NCI-H1417 (cell line): Measurements from ENCODE around the gene CNR2.
"Not testable (repeated sequence)": the region's sequence is repeated elsewhere in the genome, so short reads cannot be mapped to it uniquely, and the experiment has no call there.

Experiments used
- DNase-seq, 3 experiments: peaks; one replicate each; lab custom pipeline; 2025; lab: John Stamatoyannopoulos, UW

Gene CNR2

DNA sequence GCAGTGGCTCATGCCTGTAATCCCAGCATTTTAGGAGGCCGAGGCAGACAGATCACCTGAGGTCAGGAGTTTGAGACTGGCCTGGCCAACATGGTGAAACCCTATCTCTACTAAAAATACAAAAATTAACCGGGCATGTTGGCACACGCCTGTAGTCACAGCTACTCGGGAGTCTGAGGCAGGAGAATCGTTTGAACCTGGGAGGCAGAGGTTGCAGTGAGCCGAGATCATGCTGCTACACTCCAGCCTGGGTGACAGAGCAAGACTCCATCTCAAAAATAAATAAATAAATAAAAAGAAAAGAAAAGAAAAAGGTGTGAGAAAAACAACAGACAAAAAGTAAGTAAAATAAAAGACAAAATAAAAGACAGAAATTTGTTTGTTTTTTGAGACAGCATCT, 79.0 kb downstream of the CNR2 start:
- DNase-seq = not testable (repeated sequence)

DNA sequence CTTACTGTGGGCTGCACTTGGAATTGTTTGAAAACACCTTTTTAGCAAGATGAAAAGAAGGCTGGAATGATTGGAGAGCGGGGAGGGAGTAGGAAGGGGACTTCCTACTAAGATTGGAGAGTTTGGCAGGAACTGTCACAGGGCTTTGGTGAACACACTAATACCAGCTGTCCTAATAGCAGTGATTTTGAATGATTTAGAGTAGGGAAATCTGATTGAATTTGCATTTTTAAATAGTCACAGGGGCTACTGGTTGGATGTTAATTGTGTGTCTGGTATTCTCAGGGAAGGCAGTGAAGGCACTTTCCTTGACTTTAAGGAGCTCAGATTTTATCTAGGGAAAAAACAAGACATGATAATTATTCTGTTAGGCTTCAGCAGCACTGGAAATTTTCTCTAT, 85.4 kb downstream of the CNR2 start:
- DNase-seq = no peak

DNA sequence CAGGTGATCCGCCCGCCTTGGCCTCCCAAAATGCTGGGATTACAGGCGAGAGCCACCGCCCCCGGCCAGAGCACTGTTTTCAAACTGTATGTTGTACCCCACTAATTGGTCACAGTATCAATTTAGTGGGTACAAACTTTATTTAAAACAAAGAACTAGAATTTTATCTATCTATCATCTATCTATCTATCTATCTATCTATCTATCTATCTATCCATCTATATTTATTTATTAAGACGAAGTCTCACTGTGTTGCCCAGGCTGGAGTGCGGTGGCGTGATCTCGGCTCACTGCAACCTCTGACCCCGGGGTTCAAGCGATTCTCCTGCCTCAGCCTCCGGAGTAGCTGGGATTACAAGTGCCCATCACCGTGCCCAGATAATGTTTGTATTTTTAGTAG, 86.6 kb downstream of the CNR2 start:
- DNase-seq = not testable (repeated sequence)

DNA sequence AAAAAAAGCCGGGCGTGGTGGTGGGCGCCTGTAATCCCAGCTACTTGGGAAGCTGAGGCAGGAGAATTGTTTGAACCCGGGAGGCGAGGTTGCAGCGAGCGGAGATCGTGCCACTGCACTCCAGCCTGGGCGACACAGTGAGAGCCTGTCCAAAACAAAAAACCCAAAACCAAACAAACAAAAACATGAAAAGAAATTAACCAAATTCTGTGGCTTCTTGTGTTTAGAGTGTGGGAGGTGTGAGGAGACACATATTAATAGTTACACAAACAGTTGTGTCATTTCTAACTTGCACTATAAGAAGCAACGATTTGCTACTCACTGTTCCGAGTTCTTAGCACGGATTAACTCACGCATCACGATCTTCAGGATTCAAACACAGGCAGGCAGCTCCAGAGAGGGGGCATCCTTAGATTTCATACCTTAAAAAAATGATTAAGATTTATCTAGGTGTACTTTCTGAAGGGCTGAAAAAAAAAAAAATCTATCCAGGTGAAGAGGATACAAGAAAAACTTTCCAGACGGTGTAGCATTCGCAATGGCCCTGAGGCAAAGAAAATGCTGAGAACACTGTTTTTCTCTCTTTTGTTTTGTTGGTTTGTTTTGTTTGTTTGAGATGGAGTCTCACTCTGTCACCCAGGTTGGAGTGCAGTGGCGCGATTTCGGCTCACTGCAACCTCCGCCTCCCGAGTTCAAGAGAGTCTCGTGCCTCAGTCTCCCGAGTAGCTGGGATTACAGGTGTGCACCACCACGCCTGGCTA, 87.2 kb downstream of the CNR2 start:
- DNase-seq = no peak

DNA sequence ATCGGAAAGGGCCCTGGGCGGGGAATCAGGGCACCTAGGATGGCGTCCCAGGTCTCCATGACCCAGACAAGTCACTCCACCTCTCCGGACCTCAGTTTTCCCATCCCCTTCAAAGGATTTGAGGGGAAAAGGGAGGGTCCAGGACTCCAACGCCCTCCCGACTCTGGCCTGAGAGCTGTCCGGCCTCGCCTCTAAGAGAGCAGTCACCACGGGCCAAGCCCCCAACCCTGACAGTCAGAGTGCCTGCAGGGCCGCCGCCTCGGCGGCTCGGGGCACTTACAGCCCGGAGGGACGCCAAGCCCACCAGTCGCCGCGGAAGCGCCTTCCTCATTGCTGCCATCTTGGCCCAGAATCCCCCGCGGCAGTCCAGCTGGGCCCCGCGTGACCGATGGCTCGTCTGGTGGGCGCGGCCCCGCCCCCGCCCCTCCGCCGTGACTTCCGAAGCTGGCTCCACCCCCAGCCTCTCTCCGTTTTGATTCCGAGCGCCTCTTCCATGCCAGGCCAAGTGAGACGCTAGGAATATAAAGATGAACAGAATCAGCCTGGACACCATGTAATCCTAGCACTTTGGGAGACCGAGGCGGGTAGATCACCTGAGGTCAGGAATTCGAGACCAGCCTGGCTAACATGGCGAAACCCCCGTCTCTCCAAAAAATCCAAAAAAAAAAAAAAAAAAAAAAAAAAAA, 87.9 kb downstream of the CNR2 start, which contains the start of gene HMGCL:
Gene HMGCL (minus strand): TSS at position 354 of the 686 bp plus-strand sequence. CDS start 14 bp downstream, at position 340.
- DNase-seq = peak; percentile 89 to 93 (median 91)

DNA sequence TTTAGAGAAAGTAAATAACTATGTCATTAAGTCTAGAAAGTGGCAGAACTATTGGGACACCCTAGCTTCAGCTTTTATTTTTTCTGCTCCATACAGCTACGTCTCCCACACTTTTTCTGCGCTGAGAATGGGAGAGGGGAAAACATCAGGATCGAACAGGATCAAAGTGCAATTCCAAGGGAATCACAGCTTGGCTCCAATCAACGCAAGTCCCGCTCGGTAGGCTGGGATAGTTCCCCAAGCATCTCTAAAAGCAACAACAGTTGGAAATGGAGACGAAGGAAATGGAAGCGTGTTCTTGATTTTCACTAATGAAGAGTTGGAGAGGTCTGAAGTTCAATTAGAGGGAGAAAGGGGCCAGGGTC, 88.5 kb downstream of the CNR2 start:
- no peak for DNase-seq

DNA sequence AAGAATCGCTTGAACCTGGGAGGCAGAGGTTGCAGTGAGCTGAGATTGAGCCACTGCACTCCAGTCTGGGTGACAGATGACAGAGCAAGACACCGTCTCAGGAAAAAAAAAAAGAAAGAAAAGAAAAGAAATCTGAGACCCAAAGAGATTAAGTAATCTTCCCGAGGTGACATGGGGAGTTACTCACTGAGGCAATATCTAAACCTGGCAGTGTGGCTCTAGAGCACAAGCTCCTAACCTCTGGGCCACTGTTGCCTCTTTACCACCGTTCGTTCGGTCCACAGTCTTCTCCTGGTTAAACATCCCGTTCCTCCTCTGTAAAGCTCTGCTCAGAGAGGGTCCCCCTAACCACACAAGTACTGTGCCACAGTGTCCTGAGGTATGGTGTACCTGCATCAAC, 89.4 kb downstream of the CNR2 start:
- no peak for DNase-seq
